GM19351 (cell line): Measurements from ENCODE around the gene RAPGEF4.
A peak's percentile ranks its signal among the peaks of the same experiment; 100 is the strongest.
"Not testable (repeated sequence)": the region's sequence is repeated elsewhere in the genome, so short reads cannot be mapped to it uniquely, and the experiment has no call there.

Experiments used
- ATAC-seq: cut with Tn5 transposase; IDR thresholded peaks from one replicate; pipeline ENCODE4 v1.9.1; 2021; ENCODE audit warnings: mild to moderate bottlenecking, moderate library complexity; ENCODE audit not compliant: unreplicated experiment

The RAPGEF4 gene

DNA sequence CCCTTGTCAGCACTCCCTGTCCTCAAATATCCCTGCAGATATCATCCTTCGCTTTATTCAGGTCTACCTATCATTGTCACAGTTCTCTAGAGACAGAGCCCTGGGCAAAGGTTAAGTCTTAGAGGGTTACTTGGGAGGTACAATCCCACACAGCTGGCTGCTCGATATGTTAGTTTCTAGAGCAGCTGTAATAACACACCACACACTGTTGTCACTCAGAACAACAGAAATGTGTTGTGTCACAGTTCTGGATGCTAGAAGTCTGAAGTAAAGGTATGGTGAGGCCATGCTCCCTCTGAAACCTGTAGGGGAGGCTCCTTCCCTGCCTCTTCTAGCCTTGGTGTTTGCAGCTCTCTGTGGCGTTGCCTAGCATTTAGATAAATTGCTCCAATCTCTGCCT, 9.9 kb upstream of the RAPGEF4 start:
- ATAC-seq = no peak

DNA sequence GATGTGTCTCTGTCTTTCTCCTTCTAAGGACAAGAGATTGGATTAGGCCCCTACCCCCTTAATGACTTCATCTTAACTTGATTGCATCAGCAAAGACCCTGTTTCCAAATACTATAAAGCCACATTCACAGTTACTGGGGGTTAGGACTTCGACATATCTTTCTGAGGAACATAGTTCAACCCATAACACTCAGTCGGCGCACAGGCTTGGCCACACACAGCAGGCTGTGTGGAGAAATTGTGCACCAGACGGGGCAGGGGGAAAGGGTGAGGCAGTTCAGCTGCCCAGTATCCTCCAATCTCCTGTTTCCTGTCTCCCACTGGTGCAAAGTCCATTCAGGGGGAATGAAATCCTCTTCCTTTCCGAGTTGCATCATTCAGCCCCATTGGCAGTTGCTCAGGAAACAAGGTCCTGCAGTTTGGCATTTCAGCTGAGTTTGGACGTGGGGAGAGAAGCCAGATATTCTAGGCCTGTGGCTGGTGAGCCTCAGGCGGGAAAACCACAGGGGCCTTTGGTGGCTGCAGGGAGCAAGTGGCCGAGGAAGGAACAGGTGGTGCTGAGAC, 9.4 kb upstream of the RAPGEF4 start:
- no peak for ATAC-seq

DNA sequence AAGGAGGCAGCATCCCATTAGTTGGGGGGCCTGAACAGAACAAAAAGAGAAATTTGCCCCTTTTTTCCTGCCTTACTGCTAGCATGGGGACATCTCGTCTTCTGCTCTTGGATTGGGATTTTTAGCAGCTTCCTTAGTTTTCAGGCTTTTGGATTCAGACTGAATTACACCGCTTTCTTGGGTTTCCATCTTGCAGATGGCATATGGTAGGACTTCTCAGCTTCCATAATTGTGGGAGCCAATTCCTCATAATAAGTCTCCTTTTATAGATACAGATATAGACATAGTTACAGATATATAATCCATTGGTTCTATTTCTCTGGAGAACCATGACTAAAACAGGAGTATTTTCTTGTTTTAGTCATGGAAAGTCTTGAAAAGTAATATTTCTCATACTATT, 5.2 kb upstream of the RAPGEF4 start:
- ATAC-seq = no peak

DNA sequence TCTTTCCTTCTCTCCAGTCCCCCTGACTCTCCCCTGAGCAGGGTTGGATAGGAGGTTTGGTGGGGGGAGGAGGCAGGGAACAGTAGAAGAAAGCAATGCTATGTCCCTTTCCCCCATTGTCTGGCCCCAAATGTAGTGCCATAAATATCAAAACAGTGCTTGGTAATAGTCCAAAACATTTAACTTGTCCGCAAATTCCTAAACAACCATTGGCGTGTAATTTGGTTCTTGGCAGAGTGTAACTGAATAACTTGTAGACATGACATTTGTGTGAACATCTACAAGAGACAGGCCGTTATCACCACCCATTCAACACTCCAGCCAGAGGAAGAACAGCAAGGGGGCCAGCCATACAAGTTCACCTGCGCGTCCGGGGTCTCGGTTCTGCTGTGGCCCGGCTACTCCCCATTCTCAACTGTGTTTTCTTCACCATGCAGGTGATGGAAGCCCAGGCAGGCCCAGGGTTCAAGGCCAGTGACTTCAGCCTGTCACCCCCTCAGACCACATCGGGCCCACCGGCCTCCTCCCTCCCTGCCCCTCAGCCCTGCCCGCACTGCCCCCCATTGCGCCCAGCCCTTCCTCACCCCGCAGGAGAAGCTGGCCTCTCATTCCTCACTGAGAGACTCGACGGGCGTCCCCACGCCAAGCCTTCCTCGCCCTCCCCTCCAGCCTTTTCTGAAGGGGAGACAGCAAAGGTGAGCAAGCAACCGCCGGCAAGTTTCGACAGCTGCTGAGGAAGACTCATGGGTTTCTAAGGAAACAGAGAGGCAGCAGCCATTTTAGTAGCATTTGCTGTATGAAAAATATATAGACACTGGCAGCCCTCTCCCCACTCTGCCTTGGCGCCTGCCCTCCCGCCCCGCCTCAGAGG, 699 bp upstream of the RAPGEF4 start:
- ATAC-seq = no peak

DNA sequence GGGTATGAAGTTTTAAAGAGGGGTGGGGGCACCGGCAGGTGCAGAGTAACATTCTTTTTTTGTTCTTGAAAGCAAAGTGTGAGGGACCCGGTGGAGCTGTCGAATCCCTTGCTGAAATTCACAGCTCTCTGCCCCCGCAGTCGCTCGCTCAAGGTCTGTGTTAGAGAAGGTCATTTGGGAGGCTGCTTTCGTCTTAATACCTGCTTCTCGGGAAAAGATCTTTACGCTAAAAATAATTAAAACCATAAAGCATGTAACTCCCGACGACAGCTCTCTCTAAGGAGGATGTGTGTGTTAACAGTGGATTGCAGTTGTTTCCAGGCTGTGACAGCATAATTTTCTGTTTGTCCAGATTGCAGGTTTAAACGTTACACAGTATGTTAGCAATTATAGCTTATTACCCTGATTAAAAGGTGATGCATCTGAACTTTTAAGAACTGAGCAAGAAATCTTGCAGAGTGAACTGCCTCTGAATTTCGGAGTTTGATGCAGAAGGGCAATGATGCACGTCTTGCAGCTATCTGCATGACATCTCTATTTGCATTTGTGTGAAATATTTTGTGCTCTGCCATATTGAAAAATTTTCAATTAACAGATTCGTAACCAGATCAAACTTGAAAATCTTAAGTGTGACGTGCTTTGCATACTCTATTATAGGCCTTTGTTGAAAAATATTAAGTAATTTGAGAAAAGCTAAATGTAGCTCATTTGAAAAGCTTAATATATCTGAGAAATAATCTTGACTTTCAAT, 954 bp downstream of the RAPGEF4 start:
- ATAC-seq = no peak

DNA sequence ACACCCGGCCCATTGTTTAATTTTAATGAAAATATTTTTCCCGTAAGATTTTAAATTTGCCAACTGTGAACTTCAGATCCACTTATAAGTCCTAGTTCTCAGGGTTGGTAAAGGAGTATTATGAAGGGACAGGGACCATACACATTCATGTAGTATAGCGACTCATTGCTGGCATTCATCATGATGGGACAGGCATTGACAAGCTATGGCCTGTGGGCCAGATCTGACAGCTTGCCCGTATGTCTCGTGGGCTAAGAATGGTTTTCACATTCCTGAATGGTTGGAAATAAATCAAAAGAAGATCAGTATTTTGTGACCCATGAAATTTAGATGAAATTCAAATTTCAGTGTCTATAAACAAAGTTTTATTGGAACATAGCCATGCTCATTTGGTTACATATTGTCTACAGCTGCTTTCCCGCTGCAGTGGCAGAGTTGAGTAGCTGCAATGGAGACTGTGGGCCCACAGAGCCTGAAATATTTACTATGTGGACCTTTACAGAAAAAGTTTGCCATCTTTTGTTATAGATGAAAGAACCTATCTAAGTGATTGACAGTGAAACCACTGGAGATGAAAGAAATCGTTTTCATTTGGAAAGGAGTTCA, 4.1 kb downstream of the RAPGEF4 start:
- no peak for ATAC-seq

DNA sequence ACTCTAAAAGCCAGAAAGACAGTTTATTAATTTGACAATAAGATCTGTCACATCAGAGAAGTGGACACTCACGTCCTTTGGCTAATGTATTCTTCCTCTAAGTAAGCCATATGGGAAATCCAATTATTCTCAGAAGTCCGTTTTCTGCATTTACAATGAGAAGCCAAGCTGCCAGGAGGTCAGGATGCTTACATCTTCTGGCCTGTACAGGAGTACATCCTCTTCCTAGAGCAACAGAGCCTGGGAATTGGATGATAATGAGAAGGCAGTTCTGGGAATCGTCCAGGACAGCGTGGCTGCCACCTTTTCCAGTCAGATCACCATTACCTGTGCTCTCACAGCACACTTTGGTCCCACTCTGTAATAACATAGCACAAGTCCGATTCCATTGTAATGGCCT, 5.2 kb downstream of the RAPGEF4 start:
- ATAC-seq = no peak

DNA sequence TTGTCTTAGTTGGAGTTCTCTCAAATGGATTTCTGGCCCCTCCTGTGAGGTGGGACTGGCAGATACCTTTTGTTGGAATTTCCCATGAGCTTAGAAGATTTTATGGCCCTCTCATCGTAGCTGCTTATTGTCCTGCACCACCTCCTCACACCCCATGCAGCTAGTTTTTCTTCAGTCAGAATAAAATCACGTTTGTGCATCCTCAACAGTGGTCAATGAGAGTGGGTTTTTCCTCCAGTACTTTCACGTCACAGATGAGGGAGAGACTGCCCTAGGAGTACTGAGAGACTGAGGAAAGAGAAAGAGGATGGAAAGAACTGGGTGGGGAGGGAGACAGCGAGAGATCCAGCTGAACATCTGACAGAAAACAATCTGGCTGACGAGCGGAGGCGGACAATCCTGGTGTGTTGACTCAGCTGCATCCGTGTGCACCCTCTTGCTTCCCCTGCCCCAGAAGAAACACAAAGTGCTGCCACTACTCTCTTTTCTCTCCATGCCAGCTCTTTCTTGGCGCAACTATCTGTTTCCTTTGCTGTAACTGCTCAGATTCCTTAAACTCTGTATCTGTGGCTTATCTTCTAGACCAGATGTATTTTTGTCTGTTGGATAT, 7.4 kb downstream of the RAPGEF4 start:
- no peak for ATAC-seq

DNA sequence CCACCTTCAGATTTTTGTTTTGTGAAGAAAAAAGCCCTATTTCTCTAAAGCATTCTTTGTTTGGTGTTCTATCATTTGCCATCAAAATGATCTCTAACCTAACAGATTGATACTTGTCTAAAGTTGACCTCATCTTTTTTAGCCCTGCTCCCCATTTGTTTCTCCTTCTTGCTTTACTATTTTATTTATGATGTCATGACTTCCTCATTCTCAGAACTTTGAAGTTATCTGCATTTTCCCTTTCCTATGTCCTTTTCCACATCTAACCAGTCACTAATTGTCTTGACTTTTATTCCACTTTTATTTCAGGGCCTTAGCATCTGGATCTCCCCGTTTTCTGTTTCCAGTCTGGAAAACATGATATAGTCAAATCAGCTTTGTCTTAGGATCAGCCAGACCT, 8.3 kb downstream of the RAPGEF4 start:
- no peak for ATAC-seq

DNA sequence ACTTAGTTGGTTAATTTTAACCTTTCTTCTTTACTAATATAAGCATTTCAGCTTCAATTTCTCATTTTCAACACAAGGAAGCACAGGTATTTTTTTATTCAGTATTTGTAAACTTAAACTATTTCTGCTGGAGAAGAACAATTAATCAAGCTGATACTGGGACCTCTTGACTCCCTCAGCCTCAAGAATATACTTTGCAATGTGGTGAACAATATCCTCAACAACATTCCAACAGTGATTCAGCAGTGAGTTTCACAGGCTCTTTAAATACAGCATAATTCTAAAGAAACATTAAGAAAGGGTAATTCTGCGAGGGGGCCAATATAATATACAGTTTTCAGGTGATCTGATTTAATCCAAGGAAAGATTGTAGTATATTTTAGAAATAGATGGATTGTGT, 10.0 kb downstream of the RAPGEF4 start:
- no peak for ATAC-seq

DNA sequence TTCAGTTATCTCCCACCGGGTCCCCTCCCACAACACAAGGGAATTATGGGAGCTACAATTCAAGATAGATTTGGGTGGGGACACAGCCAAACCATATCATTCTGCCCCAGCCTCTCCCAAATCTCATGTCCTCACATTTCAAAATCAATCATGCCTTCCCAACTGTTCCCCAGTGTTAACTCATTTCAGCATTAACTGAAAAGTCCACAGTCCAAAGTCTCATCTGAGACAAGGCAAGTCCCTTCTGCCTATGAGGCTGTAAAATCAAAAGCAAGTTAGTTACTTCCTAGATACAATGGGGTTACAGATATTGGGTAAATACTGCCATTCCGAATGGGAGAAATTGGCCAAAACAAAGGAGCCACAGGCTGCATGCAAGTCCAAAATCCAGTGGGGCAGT, 12.9 kb downstream of the RAPGEF4 start:
- ATAC-seq = not testable (repeated sequence)

DNA sequence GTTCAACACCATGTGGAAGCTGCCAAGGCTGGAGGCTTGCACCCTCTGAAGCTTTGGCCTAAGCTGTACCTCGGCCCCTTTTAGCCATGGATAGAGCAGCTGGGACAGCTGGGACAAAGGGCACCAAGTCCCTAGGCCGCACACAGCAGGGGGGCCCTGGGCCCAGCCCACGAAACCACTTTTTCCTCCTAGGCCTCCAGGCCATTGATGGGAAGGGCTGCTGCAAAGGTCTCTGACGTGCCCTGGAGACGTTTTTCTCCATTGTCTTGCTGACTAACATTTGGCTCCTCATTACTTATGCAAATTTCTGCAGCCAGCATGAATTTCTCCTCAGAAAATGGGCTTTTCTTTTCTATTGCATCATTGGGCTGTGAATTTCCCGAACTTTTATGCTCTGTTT, 13.7 kb downstream of the RAPGEF4 start:
- no peak for ATAC-seq

DNA sequence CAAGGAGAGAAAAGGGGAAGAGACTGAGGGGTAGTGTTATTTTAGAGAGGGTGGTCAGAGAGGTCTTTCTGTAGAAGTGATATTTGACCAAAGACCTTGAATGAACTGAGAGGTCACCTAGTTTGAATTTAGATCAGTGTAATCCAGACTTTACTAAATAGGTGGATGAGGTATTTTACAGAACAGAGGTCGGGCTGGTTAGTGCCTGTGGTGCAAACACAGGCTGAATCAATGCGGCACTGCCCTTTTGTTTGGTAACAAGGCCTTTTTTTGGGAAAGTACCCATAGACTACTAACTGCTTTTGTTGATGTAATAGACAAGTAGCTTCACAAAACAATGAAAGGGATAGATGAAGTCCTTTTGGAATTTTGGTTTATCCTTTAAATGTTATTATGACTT, 15.9 kb downstream of the RAPGEF4 start:
- no peak for ATAC-seq

DNA sequence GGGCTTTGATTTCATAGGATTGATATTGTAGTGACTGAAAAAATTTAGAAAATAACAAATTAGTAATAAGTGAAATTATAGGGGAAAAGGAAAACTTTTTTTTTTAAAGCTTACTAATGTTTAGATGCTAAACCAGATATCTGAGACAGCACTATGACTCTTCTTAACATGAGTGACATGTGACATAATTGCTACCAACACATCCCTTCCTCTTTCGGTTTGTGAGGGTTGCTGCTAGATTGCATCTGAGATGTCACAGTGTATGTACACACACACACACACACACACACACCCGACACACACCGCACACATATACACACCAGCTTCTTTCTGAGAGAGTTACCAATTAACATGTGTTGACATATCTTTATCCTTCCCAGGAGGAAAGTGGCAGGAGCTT, 18.0 kb downstream of the RAPGEF4 start:
- ATAC-seq = no peak

DNA sequence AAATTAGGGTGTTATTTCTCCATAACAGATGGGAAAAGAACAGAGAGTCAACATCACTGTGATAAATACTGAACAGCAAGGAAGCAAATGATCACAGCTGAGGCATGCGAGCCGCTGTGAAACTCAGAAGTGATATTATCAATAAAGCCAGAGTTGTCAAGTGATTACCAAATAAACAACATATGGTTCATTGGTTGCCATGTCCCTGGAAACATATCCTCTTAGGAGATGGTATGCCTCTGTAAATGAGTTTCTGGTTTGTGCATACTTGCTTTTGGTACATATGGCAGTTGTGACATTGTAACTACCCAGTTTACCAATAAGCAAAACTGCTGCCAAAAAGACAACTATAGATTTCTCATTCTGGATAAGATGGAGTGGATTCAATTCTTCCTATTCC, 23.8 kb downstream of the RAPGEF4 start:
- ATAC-seq = no peak

DNA sequence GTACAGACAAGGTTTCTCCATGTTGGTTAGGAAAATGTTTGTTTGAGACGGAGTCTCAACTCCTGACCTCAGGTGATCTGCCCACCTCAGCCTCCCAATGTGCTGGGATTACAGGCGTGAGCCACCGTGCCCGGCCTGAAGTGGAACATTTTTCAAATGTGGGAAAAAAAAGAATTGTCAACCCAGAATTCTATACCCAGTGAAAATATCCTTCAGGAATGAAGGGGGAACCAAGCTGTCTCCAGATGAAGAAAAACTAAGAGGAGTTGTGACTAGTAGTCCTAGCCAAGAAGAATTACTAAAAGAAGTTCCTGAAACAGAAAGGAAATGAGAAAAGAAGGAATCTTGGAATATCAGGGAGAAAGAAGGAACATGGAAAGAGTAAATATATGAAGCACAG, 25.7 kb downstream of the RAPGEF4 start:
- ATAC-seq = no peak

DNA sequence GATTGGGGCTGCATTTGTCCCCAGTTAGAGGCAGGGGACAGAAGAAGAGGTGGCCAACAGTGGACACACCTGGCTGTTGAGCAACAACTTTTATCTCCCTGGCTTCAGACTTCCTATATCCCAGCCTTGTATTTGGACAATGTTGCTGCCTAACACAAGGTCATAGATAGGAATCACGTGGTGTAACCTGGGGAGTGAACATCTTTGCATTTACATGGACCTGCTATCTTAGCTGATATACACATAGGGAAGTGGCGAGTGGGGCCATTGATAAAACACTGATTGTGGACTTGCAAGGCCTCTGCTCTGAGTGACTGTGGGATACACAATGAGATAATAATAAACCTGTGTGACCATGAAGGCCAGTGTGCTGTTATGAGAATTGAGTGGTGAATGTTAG, 26.9 kb downstream of the RAPGEF4 start:
- ATAC-seq = no peak

DNA sequence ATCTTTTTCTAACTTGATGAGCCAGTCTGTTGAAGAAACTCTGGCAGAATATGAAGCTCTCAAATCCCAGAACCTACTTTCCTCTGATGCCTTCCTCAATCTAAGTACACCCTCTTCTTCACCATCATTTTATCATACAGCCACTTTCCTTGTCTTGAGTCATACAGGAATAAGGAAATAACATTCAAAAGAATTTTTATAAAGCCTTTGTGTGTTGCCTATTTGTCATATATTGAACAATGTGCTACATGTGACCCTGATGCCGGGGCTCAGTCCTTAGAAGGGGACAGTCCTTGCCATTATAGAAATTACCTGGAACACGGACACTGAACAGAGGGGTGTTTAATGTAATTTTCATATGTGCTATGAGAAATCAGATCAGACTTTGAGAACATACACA, 27.4 kb downstream of the RAPGEF4 start:
- no peak for ATAC-seq

DNA sequence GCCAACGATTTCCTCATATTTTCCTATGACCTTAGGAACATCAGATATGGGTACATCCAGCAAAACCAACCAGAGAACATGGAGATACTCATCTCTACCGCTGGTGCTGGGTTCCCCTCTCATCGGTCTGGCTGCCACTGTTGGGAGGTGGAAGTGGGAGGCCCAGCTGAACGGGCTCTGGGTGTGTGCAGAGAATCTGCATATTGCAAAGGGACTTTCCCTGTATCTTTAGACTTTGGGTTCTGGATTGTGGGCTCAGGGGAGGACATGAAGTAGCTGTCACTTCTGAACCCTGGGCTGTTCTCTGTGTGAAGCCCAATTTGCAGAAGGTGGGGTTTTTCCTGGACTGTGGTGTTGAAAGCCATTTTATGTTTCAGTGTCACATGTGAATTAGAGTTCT, 30.0 kb downstream of the RAPGEF4 start:
- peak; percentile 75 for ATAC-seq

DNA sequence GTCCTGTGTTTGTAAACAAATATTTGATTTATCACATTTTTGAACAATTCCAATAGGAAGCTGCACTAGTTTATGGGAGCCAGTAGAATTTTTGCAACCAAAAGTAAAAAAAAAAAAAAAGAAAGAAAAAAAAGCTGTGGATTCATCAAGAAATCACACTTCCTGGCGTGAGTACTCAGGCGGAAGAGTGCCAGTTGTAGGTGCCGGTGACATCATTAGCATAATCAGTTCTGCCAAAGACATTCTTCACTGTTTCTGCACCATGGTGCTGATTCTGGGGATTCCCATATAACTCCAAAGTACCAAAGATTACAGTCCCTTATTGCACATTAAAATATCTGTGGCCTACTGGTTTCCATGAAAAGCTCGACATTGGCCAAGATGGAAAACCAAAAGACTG, 32.8 kb downstream of the RAPGEF4 start:
- no peak for ATAC-seq

DNA sequence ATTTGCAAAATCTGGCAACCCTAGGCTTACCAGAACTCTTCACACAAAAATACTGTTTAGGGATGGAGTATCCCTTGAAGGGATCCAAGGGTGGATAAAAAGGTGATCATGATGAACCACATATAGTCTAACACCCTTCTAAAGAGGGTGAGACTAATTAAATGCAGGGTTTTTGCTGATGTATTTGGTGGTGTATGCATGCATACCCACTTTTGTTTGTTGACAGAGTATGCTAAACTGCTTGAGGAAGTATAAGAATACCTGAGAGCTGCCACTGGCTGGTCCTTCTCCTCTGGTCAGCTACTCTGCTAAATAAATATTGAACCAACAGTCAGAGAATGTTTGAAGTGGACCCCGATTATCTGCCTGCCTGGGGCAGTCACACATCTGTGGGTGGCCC, 34.2 kb downstream of the RAPGEF4 start:
- no peak for ATAC-seq
